GM21723 (cell line): ENCODE data around the gene CDKN3.
A peak's percentile ranks its signal among the peaks of the same experiment; 100 is the strongest.

Experiments
- ATAC-seq: cut with Tn5 transposase; IDR thresholded peaks from one replicate; pipeline ENCODE4 v1.9.1; 2021; ENCODE audit warnings: mild to moderate bottlenecking, moderate library complexity; ENCODE audit not compliant: unreplicated experiment

The CDKN3 gene, protein sequence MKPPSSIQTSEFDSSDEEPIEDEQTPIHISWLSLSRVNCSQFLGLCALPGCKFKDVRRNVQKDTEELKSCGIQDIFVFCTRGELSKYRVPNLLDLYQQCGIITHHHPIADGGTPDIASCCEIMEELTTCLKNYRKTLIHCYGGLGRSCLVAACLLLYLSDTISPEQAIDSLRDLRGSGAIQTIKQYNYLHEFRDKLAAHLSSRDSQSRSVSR

DNA sequence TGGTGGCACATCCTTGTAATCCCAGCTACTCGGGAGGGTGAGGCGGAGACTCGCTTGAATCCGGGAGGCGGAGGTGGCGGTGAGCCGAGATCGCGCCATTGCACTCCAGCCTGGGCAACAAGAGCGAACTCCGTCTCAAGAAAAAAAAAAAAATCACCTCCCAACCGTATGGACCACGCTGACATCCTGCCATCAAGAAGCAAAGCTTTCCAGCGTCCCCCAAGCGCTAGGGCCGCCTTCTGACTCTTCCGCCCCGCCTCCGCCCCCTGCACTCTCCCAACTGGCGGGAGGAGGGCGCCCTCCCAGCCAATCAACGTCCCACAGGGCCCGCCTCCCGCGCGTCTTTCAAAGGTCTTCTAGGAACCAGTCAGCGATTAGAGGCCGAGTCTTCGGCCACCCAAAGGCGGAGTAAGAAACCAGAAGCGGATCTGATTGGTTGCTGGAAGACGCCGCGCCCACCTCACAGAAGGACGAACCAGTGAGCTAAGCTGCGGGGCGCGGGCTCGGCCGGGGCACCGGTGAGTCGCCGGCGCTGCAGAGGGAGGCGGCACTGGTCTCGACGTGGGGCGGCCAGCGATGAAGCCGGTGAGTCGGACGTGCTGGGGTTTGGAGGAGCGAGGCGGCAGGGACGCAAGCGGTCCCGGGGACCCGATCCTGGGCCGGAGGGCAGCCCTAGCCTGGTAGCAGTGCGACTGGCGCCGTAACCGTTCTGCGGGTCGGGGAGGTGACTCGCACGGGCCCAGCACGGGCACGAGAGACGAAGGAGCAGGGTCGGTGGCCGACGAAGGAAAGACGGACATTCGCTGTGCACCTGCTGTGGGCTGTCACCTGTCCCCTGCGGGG, at the start of gene CDKN3:
Gene CDKN3 (plus strand): TSS at position 515 of the 843 bp plus-strand sequence. CDS start 62 bp downstream, at position 577.
- peak; percentile 97 for ATAC-seq

DNA sequence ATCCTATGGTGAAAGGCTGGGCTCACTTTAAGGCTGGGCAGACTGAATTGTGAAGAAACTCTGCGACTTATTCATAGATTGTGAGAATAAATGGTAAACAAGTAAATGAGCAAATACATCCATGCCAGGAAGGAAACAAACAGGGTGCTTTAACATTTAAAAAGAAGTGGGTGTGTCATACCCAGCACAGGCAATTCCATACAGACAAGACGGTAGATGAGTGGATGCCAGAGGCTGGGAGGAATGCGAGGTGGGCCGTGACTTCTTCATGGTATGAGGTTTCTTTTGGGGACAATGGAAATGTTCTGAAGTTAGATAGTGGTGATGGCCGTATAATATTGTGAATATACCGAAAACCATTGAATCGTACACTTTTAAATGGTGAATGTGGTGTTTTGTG, 49.8 kb upstream of the CDKN3 start:
- no peak for ATAC-seq

DNA sequence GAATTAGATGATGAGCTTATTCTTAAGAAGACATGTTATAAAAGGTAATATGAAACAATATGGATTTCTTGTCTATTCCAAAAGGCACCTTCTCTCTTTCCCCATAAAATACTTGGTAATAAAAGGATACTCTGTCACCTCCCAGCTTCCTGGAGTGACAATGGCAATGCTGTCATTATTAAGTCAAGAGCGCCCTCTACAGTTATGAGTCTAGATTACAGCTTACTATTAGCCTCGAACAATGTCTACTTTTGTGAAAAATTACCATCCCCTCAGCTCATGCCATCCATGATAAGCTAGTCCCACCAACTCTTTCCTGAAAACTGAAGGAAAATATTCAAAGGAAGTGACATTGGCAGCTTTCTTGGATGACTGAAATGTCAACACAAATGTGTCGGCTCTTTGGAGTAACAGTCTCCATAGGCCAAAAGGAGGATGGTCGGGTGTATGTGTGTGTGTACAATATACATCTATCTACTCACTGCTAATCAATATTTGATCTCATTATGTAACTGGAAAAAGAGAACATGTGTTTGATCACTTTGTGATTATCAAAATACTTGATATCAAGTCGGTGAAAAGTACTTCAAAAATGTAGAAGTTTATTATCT, 48.7 kb upstream of the CDKN3 start:
- peak; percentile 61 for ATAC-seq

GRCh38 chr14:54348923-54349620, 47.7 kb upstream of the CDKN3 start:
- ATAC-seq, result no peak

GRCh38 chr14:54349713-54350112, 47.1 kb upstream of the CDKN3 start:
- ATAC-seq, result no peak

- no peak for ATAC-seq
Observed at GRCh38 chr14:54350203-54350602, 46.6 kb upstream of the CDKN3 start.

- ATAC-seq, result no peak
Observed at GRCh38 chr14:54353266-54353665, 43.5 kb upstream of the CDKN3 start.

DNA sequence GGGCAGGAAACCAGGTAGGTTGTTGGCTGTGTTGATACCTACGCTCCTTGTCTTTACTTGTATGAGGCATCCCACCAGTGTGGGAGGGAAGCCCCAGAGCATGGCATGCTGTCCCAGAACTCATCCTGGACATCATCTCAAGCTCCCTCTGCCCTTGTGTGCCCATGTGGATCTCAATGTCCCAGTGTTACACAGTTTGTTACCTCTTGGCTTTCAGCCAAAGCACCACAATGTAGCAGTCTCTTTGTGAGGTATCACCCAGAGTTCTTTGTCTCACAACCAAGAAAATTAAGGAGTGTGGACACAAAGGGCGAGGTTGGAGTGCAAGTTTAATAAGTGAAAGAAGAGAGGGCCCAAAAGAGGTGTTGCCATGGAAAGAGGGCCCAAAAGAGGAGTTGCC, 43.1 kb upstream of the CDKN3 start:
- ATAC-seq, result no peak

GRCh38 chr14:54354096-54354495, 42.7 kb upstream of the CDKN3 start:
- no peak for ATAC-seq

- no peak for ATAC-seq
Observed at GRCh38 chr14:54354968-54355641, 41.7 kb upstream of the CDKN3 start.

DNA sequence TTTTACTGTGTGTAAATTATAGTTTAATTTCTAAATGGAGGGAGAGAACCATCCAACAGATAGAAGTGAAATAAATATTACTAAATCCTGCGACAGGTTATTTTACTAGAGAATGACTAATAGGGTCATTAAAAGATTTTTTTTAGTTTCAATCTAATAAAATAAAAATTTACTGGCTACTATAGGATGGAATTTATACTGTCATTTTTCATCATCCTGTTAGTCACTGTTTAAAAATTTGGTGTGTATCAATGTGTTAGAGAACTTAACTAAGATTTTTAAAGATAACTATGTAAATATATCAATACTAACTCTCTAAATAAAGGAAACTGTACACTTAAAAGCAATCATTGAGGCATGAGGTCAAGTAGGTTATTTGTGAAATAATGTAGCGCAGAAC, 41.1 kb upstream of the CDKN3 start:
- ATAC-seq, result no peak

GRCh38 chr14:54356172-54356571, 40.6 kb upstream of the CDKN3 start:
- ATAC-seq, result no peak

GRCh38 chr14:54360667-54361066, 36.1 kb upstream of the CDKN3 start:
- no peak for ATAC-seq

DNA sequence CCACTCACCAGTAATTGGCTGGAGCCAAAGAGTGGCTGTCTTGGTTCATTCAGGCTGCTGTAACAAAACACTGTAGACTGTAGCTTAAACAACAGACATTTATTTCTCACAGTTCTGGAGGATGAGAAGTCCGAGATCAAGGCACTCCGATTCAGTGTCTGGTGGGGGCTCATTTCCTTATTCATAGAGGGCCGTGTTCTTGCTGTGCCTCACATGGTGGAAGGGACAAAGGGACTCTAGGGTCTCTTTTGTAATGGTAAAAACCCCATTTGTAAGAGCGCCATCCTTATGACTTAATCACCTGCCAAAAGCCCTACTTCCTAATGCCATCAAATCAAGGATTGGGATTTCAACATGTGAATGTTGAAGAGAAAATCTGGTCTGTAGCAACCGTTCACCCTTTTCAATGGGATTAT, 34.7 kb upstream of the CDKN3 start:
- no peak for ATAC-seq

DNA sequence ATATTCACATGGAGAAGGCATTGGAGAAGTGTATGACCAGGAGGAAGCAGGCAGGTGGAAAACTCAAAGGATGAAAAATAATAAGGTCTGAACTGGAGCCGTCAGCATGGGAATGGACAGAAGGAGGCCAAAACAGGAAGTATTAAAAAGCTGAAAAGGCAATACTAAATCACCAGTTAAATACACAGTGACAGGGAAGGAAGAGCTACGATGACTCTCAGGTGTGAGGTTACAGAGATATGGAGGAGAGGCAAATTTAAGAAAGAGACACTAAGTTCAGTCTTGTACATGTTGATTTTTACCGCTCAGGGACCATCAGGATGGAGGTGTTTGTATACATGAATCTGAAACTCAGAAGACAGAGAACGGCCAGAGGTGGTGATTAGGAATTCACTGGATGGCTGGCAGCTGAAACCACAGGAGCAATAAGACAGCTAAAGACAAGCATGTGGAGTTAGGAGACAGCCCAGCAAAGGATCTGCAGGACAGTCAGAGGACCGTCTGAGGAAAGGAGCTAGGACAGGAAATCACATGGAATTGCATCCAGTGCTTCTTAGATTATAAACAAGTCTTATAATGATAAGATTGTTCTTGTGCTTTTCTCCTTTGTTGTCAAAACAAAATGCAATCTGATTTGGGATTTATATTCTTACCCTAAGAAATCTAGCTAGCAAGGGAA, 33.9 kb upstream of the CDKN3 start:
- ATAC-seq, result no peak

- no peak for ATAC-seq
Observed at GRCh38 chr14:54364555-54365415, 32.0 kb upstream of the CDKN3 start.

DNA sequence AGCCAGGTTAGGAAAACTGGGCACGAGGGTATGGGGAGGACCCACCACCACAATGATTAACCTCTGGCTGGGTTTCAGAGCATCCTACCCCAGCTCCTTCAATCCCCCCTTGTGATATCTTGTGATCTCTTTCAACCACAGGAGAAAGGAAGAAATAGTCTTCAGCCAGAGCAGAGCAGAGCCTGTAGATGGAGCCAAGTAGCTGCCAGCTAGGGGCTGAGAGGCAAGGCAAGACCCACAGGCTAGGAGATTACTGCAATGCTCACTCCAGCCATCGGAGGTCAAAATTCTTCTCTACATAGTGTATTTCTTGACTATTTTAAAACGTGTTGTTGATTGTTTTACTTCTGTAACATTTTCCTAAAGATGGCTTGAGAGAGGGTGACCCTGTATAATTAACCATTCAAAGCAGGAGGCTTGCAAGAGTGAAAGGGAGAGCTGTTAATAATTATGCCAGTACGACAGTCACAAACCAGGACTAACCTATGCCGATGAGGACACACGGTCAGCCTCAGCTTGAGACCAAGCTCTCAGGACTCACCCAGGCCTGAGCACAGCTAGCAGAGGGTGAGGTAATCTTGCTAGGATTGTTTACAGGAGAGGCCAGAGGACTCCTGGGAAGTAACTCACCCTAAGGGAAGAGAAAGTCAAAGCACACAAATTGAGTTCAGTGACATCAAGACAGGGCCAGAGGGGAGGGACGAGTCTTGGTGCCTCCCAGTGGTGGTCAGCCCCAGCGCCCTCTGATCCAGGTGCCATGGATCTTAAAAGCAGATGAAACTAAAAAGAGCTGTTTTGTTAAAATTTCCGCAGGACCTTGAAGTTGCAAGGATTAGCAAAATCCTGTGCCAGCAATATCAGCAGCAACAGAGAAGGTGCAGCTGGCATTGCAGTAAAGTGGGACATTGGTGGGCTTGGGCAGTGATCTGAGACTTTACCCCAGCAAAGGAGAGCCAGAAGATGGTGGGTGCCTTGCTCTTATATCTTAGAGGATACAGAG, 29.8 kb upstream of the CDKN3 start:
- peak; percentile 82 for ATAC-seq

GRCh38 chr14:54368291-54368690, 28.5 kb upstream of the CDKN3 start:
- ATAC-seq, result no peak
